PC-3 (cell line): ENCODE measurements around the gene UBE2E1.

Experiments used
- CTCF ChIP-seq: fragments of 300-600 bp; sonication (generic); conservative IDR thresholded peaks from 2 replicates; pipeline ENCODE4 v1.5.1; 2017; ENCODE audit warnings: antibody characterized with exemption, low read depth, mild to moderate bottlenecking, low read length
- EZH2 ChIP-seq: fragments of 300-600 bp; sonication (generic); IDR thresholded peaks from one replicate; pipeline ENCODE4 v1.6.1; 2017; ENCODE audit warnings: antibody characterized with exemption, mild to moderate bottlenecking, low read length; ENCODE audit not compliant: unreplicated experiment

- TF ChIP-seq CTCF (no peak), EZH2 (no peak)
Observed at GRCh38 chr3:23778446-23778845, 27.3 kb upstream of the UBE2E1 start.
